GM12892 (cell line): ENCODE data around the gene ANKRD11.
"Not testable (repeated sequence)": the region's sequence is repeated elsewhere in the genome, so short reads cannot be mapped to it uniquely, and the experiment has no call there.

Experiments
- POLR2A ChIP-seq: IDR thresholded peaks from 2 replicates; pipeline ENCODE4 v1.6.1; 2011; ENCODE audit warnings: low read depth, low read length, control low read depth
- POLR2AphosphoS5 ChIP-seq: IDR thresholded peaks from 2 replicates; pipeline ENCODE4 v1.6.1; 2011; ENCODE audit warnings: low read depth, low read length, control low read depth

- TF ChIP-seq POLR2A, POLR2AphosphoS5: not testable (repeated sequence)
Measured at GRCh38 chr16:89244264-89244663, 246.1 kb downstream of the ANKRD11 start.
